ENCODE measurements around the gene WRNIP1. TPM values are rescaled to one million over a fixed set of nuclear protein-coding genes. Genes with fewer than 3 reads are reported as not detected.

Gene WRNIP1
- total RNA-seq, 2 donors from 2014 or later = 34.0 to 45.3 TPM

GRCh38 chr6:2732503-2733089, 32.6 kb upstream of the WRNIP1 start:
- peaks cover 36% of the 10 kb centered on the region for H3K27me3 Mint-ChIP-seq
- no peak overlapping the region for H3K4me3 Mint-ChIP-seq
- H3K27ac Mint-ChIP-seq = no peak overlapping the region
- H3K36me3 Mint-ChIP-seq (ENCODE audit: low read depth) = peaks cover 4% of the 10 kb centered on the region
- peaks cover 4% of the 10 kb centered on the region for H3K4me1 Mint-ChIP-seq
- no peaks in the 10 kb centered on the region for H3K9me3 ChIP-seq (ENCODE audit: control insufficient read depth, low read length, poor library complexity, severe bottlenecking)
- DNase-seq (no peak), ATAC-seq (no peak)

GRCh38 chr6:2733324-2733723, 31.9 kb upstream of the WRNIP1 start:
- Mint-ChIP-seq H3K27me3 (peaks cover 35% of the 10 kb centered on the region), H3K36me3 (ENCODE audit: low read depth) (peaks cover 4% of the 10 kb centered on the region), H3K27ac (no peak overlapping the region), H3K4me3 (no peak overlapping the region), H3K4me1 (peaks cover 4% of the 10 kb centered on the region)
- no peaks in the 10 kb centered on the region for H3K9me3 ChIP-seq (ENCODE audit: control insufficient read depth, low read length, poor library complexity, severe bottlenecking)
- ATAC-seq (peak; percentile 95), DNase-seq (no peak)

- no peaks in the 10 kb centered on the region for H3K9me3 ChIP-seq (ENCODE audit: control insufficient read depth, low read length, poor library complexity, severe bottlenecking)
- H3K4me1 Mint-ChIP-seq = peaks cover 2% of the 10 kb centered on the region
- peaks cover 29% of the 10 kb centered on the region for H3K27me3 Mint-ChIP-seq
- H3K36me3 Mint-ChIP-seq (ENCODE audit: low read depth) = no peaks in the 10 kb centered on the region
- no peak for ATAC-seq
- no peak for DNase-seq
- no peak overlapping the region for H3K4me3 Mint-ChIP-seq
- H3K27ac Mint-ChIP-seq = no peak overlapping the region
These were observed 31.3 kb upstream of the WRNIP1 start for GRCh38 chr6:2733736-2734480.

GRCh38 chr6:2734488-2735166, 30.6 kb upstream of the WRNIP1 start:
- no peak for ATAC-seq
- no peak overlapping the region for H3K27ac Mint-ChIP-seq

GRCh38 chr6:2737885-2738284, 27.3 kb upstream of the WRNIP1 start:
- no peaks in the 10 kb centered on the region for H3K9me3 ChIP-seq (ENCODE audit: control insufficient read depth, low read length, poor library complexity, severe bottlenecking)
- H3K4me3 Mint-ChIP-seq = no peak overlapping the region
- peaks cover 21% of the 10 kb centered on the region for H3K27me3 Mint-ChIP-seq
- H3K4me1 Mint-ChIP-seq = no peaks in the 10 kb centered on the region
- H3K27ac Mint-ChIP-seq = no peak overlapping the region
- DNase-seq (no peak), ATAC-seq (no peak)
- H3K36me3 Mint-ChIP-seq (ENCODE audit: low read depth) = no peaks in the 10 kb centered on the region

More at GRCh38 chr6:2734488-2735166, 30.6 kb upstream of the WRNIP1 start:
- DNase-seq = no peak
- peaks cover 24% of the 10 kb centered on the region for H3K27me3 Mint-ChIP-seq
- no peaks in the 10 kb centered on the region for H3K4me1 Mint-ChIP-seq
- H3K36me3 Mint-ChIP-seq (ENCODE audit: low read depth) = no peaks in the 10 kb centered on the region
- no peak overlapping the region for H3K4me3 Mint-ChIP-seq
- no peaks in the 10 kb centered on the region for H3K9me3 ChIP-seq (ENCODE audit: control insufficient read depth, low read length, poor library complexity, severe bottlenecking)

- no peak overlapping the region for H3K4me3 Mint-ChIP-seq
- peak in 1 of 3 donors; percentile 21 for DNase-seq
- no peaks in the 10 kb centered on the region for H3K4me1 Mint-ChIP-seq
These were observed 26.7 kb upstream of the WRNIP1 start for GRCh38 chr6:2738373-2738979.

GRCh38 chr6:2739335-2739734, 25.9 kb upstream of the WRNIP1 start:
- H3K36me3 Mint-ChIP-seq (ENCODE audit: low read depth) = no peaks in the 10 kb centered on the region
- no peak for DNase-seq
- no peak overlapping the region for H3K4me3 Mint-ChIP-seq
- H3K27ac Mint-ChIP-seq = no peak overlapping the region
- no peaks in the 10 kb centered on the region for H3K4me1 Mint-ChIP-seq
- peaks cover 21% of the 10 kb centered on the region for H3K27me3 Mint-ChIP-seq
- H3K9me3 ChIP-seq (ENCODE audit: control insufficient read depth, low read length, poor library complexity, severe bottlenecking) = no peaks in the 10 kb centered on the region
- ATAC-seq = no peak

More at GRCh38 chr6:2738373-2738979, 26.7 kb upstream of the WRNIP1 start:
- no peaks in the 10 kb centered on the region for H3K9me3 ChIP-seq (ENCODE audit: control insufficient read depth, low read length, poor library complexity, severe bottlenecking)
- H3K27ac Mint-ChIP-seq = no peak overlapping the region
- ATAC-seq = peak; percentile 61
- H3K36me3 Mint-ChIP-seq (ENCODE audit: low read depth) = no peaks in the 10 kb centered on the region
- peaks cover 21% of the 10 kb centered on the region for H3K27me3 Mint-ChIP-seq

GRCh38 chr6:2740581-2740980, 24.6 kb upstream of the WRNIP1 start:
- H3K27ac Mint-ChIP-seq = no peak overlapping the region
- ATAC-seq (no peak), DNase-seq (no peak)
- peaks cover 3% of the 10 kb centered on the region for H3K36me3 Mint-ChIP-seq (ENCODE audit: low read depth)
- no peaks in the 10 kb centered on the region for H3K9me3 ChIP-seq (ENCODE audit: control insufficient read depth, low read length, poor library complexity, severe bottlenecking)
- H3K27me3 Mint-ChIP-seq = peaks cover 17% of the 10 kb centered on the region
- no peaks in the 10 kb centered on the region for H3K4me1 Mint-ChIP-seq
- H3K4me3 Mint-ChIP-seq = no peak overlapping the region

- no peaks in the 10 kb centered on the region for H3K4me1 Mint-ChIP-seq
- no peaks in the 10 kb centered on the region for H3K9me3 ChIP-seq (ENCODE audit: control insufficient read depth, low read length, poor library complexity, severe bottlenecking)
- H3K27me3 Mint-ChIP-seq = peaks cover 15% of the 10 kb centered on the region
- no peak overlapping the region for H3K4me3 Mint-ChIP-seq
- no peak for DNase-seq
- H3K27ac Mint-ChIP-seq = no peak overlapping the region
- peaks cover 3% of the 10 kb centered on the region for H3K36me3 Mint-ChIP-seq (ENCODE audit: low read depth)
- no peak for ATAC-seq
These were observed 23.4 kb upstream of the WRNIP1 start for GRCh38 chr6:2741756-2742155.

GRCh38 chr6:2743280-2744208, 21.6 kb upstream of the WRNIP1 start:
- no peaks in the 10 kb centered on the region for H3K9me3 ChIP-seq (ENCODE audit: control insufficient read depth, low read length, poor library complexity, severe bottlenecking)
- Mint-ChIP-seq H3K27ac (no peak overlapping the region), H3K4me3 (no peak overlapping the region), H3K27me3 (peaks cover 11% of the 10 kb centered on the region), H3K36me3 (ENCODE audit: low read depth) (peaks cover 3% of the 10 kb centered on the region), H3K4me1 (no peaks in the 10 kb centered on the region)
- DNase-seq = no peak
- no peak for ATAC-seq

- Mint-ChIP-seq H3K27ac (no peak overlapping the region), H3K27me3 (peaks cover 11% of the 10 kb centered on the region), H3K4me1 (no peaks in the 10 kb centered on the region), H3K4me3 (no peak overlapping the region), H3K36me3 (ENCODE audit: low read depth) (peaks cover 3% of the 10 kb centered on the region)
- no peaks in the 10 kb centered on the region for H3K9me3 ChIP-seq (ENCODE audit: control insufficient read depth, low read length, poor library complexity, severe bottlenecking)
- no peak for DNase-seq
- no peak for ATAC-seq
These were observed 20.9 kb upstream of the WRNIP1 start for GRCh38 chr6:2744209-2744771.

GRCh38 chr6:2744778-2745177, 20.4 kb upstream of the WRNIP1 start:
- ATAC-seq = no peak

More at GRCh38 chr6:2744778-2745177, 20.4 kb upstream of the WRNIP1 start:
- H3K9me3 ChIP-seq (ENCODE audit: control insufficient read depth, low read length, poor library complexity, severe bottlenecking) = no peaks in the 10 kb centered on the region
- peaks cover 11% of the 10 kb centered on the region for H3K27me3 Mint-ChIP-seq
- peaks cover 3% of the 10 kb centered on the region for H3K36me3 Mint-ChIP-seq (ENCODE audit: low read depth)
- no peak overlapping the region for H3K4me3 Mint-ChIP-seq
- no peak overlapping the region for H3K27ac Mint-ChIP-seq
- H3K4me1 Mint-ChIP-seq = peaks cover 1% of the 10 kb centered on the region
- no peak for DNase-seq
